HG03103 (cell line): ENCODE measurements around the gene SCART1.
"Not testable (repeated sequence)": the region's sequence is repeated elsewhere in the genome, so short reads cannot be mapped to it uniquely, and the experiment has no call there.

Experiments used
- ATAC-seq: cut with Tn5 transposase; IDR thresholded peaks from one replicate; pipeline ENCODE4 v1.9.1; 2021; ENCODE audit warnings: low read depth; ENCODE audit not compliant: unreplicated experiment

SCART1 gene

DNA sequence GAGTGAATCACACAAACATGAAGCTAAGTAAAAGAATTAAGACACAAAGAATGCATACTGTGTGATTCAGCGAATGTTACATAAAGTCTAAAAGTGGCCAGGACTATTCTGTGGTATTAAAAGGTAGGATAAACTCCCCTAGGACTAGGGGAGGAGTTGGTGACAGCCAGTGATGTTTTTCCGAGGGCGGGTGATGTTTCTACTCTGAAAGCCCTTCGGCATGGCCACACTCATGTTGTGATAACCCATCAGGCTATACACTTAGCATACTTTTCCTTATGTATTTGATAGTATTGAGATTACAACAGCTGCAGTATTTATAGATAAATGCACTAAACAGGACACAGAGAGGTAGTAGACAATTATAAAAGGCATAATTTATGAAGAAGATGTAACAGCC, 57.7 kb downstream of the SCART1 start:
- no peak for ATAC-seq

GRCh38 chr10:133511907-133512528, 58.3 kb downstream of the SCART1 start:
- ATAC-seq = no peak

- ATAC-seq = no peak
Measured at GRCh38 chr10:133515471-133515870, 61.7 kb downstream of the SCART1 start.

DNA sequence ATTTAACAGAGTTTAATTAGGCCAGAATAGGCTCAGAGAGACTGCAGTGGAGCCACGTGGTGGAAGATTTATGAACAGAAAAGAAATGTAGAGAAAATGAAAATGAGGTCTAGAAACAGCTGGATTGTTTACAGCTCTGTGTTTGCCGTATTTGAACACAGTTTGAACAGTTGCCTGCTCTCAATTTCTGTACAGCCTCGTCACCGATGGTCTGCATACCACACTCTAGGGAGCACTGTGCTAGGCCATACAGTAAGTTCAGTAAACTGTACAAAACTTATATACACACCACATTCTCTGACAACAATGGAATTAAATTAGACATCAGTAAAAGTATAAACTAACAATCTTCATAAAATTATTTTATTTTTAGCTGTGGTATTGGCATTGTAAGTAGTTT, 62.3 kb downstream of the SCART1 start:
- ATAC-seq = no peak

- not testable (repeated sequence) for ATAC-seq
Measured at GRCh38 chr10:133518517-133518916, 64.8 kb downstream of the SCART1 start.
